ENCODE data around the gene MED31. TPM values are rescaled to one million over a fixed set of nuclear protein-coding genes. Genes with fewer than 3 reads are reported as not detected.

MED31 gene
- total RNA-seq, 1 donor from 2014 or later, result 21.0 TPM

DNA sequence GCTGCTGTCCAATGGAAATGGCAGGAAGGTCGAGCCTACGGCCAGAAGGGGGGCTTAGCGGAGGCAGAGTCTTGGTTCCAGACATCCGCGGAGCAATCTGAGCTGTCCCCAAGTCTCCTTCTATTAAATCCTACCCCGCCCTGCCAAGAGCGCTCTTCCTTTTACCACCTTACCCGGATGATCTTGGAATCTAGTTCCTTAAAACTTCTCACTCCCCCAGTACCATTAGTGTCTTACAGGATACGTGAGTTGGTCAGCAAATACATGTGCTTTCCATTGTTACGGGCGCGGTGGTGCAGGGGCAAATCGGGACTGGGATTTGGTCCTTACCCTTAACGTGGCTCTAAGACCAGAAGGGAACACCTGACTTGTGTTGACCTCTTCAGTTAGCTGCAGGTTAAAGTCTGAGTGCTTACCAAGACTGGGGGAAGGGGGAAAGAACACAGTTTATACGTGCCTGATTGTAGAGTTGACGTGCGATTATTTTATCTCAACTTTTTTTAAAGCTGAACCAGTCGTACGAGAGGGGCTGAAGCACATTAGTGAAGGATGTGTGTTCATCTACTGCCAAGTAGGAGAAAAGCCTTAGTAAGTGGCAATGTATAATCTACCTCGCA lies 10.1 kb downstream of the MED31 start:
- Mint-ChIP-seq H3K9me3 (ENCODE audit: unreplicated experiment) (no peaks in the 10 kb centered on the region), H3K36me3 (ENCODE audit: low read depth, unreplicated experiment) (peaks cover 9% of the 10 kb centered on the region), H3K4me3 (ENCODE audit: unreplicated experiment) (peak overlapping the region; percentile 97), H3K4me1 (ENCODE audit: low read depth, unreplicated experiment) (peaks cover 26% of the 10 kb centered on the region), H3K27ac (ENCODE audit: unreplicated experiment) (peak overlapping the region; percentile 99), H3K27me3 (ENCODE audit: low read depth, unreplicated experiment) (no peaks in the 10 kb centered on the region)
- DNase-seq (ENCODE audit: low read depth), result no peak
- FAIRE-seq, result peak; percentile 54
- peak overlapping the region; percentile 81 for H3K9ac ChIP-seq (ENCODE audit: low read length)
- peak overlapping the region; percentile 96 for H3K4me2 ChIP-seq (ENCODE audit: low read length)
- H3K4me3 ChIP-seq (ENCODE audit: insufficient read depth, low read depth, low read length), result peak overlapping the region; percentile 78
- H4K20me1 ChIP-seq (ENCODE audit: insufficient read depth, low read length), result peaks cover 71% of the 10 kb centered on the region
- H3K4me1 ChIP-seq (ENCODE audit: insufficient read depth, low read length), result peaks cover 28% of the 10 kb centered on the region
- H3K79me2 ChIP-seq (ENCODE audit: insufficient read depth, low read length), result peaks cover 59% of the 10 kb centered on the region
- H3K27me3 ChIP-seq (ENCODE audit: insufficient read depth, low read length), result no peaks in the 10 kb centered on the region
- H2AFZ ChIP-seq (ENCODE audit: low read depth, low read length), result peak overlapping the region; percentile 74
- no peaks in the 10 kb centered on the region for H3K9me3 ChIP-seq (ENCODE audit: insufficient read depth, low read depth, low read length)
- TF ChIP-seq EZH2 (IDR thresholded peaks at IDR 0.05; ENCODE audit: insufficient read depth, low read length), result no peak
- TF ChIP-seq, protein P1, sequence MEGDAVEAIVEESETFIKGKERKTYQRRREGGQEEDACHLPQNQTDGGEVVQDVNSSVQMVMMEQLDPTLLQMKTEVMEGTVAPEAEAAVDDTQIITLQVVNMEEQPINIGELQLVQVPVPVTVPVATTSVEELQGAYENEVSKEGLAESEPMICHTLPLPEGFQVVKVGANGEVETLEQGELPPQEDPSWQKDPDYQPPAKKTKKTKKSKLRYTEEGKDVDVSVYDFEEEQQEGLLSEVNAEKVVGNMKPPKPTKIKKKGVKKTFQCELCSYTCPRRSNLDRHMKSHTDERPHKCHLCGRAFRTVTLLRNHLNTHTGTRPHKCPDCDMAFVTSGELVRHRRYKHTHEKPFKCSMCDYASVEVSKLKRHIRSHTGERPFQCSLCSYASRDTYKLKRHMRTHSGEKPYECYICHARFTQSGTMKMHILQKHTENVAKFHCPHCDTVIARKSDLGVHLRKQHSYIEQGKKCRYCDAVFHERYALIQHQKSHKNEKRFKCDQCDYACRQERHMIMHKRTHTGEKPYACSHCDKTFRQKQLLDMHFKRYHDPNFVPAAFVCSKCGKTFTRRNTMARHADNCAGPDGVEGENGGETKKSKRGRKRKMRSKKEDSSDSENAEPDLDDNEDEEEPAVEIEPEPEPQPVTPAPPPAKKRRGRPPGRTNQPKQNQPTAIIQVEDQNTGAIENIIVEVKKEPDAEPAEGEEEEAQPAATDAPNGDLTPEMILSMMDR (IDR thresholded peaks at IDR 0.05; ENCODE audit: insufficient read depth, low read depth, low read length), result no peak
- peaks cover 12% of the 10 kb centered on the region for H3K36me3 ChIP-seq (ENCODE audit: insufficient read depth, low read length)
- H3K27ac ChIP-seq (ENCODE audit: low read depth, low read length), result peak overlapping the region; percentile 76

DNA sequence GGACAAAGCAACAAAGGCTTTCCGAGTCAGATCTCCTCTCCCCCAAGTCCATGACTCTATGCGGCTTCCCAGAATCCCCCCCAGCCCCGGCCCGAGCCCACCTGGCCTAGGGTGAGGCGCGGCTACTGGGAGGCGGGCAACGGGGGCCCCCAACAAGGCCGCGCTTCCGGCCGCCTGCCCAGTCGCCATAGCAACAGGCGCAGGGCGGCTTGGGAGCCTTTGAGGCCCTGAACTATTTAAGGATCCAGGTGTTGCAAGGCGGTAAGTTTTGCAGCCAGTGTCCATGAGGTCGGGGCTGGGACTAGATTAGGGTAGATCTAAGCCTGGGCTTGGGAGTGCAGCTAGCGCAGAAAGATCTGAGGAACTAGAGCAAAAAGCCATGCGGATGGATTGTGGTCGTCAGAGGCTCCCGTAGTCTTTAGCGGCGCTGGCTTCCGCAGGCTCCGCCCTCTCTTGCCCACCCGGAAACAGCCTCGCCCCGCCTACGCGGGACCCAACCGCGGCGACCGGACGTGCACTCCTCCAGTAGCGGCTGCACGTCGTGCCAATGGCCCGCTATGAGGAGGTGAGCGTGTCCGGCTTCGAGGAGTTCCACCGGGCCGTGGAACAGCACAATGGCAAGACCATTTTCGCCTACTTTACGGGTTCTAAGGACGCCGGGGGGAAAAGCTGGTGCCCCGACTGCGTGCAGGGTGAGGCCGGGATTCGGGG lies 10.7 kb downstream of the MED31 start, which contains the start of the genes KIAA0753 and TXNDC17:
Gene KIAA0753 (minus strand): TSS at position 176 of the 711 bp plus-strand sequence. CDS start 5,608 bp downstream, outside the sequence.
Gene TXNDC17 (plus strand): TSS at position 525 of the 711 bp plus-strand sequence. CDS start 23 bp downstream, at position 548.
- no peak for TF ChIP-seq EZH2 (IDR thresholded peaks at IDR 0.05; ENCODE audit: insufficient read depth, low read length)
- TF ChIP-seq, protein P1 (IDR thresholded peaks at IDR 0.05; ENCODE audit: insufficient read depth, low read depth, low read length), result no peak
- Histone ChIP-seq H3K27me3 (ENCODE audit: insufficient read depth, low read length) (no peaks in the 10 kb centered on the region), H3K27ac (ENCODE audit: low read depth, low read length) (peak within 1 kb of the TSS; percentile 76), H3K36me3 (ENCODE audit: insufficient read depth, low read length) (peaks cover 12% of the 10 kb centered on the region), H2AFZ (ENCODE audit: low read depth, low read length) (peak within 1 kb of the TSS; percentile 74), H3K79me2 (ENCODE audit: insufficient read depth, low read length) (peaks cover 55% of the 10 kb centered on the region), H4K20me1 (ENCODE audit: insufficient read depth, low read length) (peaks cover 77% of the 10 kb centered on the region), H3K4me1 (ENCODE audit: insufficient read depth, low read length) (peaks cover 28% of the 10 kb centered on the region), H3K9ac (ENCODE audit: low read length) (peak within 1 kb of the TSS; percentile 81), H3K4me3 (ENCODE audit: insufficient read depth, low read depth, low read length) (peak within 1 kb of the TSS; percentile 78), H3K4me2 (ENCODE audit: low read length) (peak within 1 kb of the TSS; percentile 96), H3K9me3 (ENCODE audit: insufficient read depth, low read depth, low read length) (no peaks in the 10 kb centered on the region)
- H3K27ac Mint-ChIP-seq (ENCODE audit: unreplicated experiment), result peak within 1 kb of the TSS; percentile 99
- peaks cover 9% of the 10 kb centered on the region for H3K36me3 Mint-ChIP-seq (ENCODE audit: low read depth, unreplicated experiment)
- DNase-seq (ENCODE audit: low read depth), result peak; percentile 87
- H3K27me3 Mint-ChIP-seq (ENCODE audit: low read depth, unreplicated experiment), result no peaks in the 10 kb centered on the region
- no peak for FAIRE-seq
- H3K4me1 Mint-ChIP-seq (ENCODE audit: low read depth, unreplicated experiment), result peaks cover 26% of the 10 kb centered on the region
- peak within 1 kb of the TSS; percentile 97 for H3K4me3 Mint-ChIP-seq (ENCODE audit: unreplicated experiment)
- H3K9me3 Mint-ChIP-seq (ENCODE audit: unreplicated experiment), result no peaks in the 10 kb centered on the region

All from astrocyte (in vitro differentiated cells and primary cell).